HepG2 (cell line): Measurements from ENCODE around the gene AWAT2. TPM values are rescaled to one million over a fixed set of nuclear protein-coding genes. Genes with fewer than 3 reads are reported as not detected.

Source experiments
- ATAC-seq: fragments of 200-7000 bp; cut with Tn5 transposase; 3 replicates; pipeline ENCODE4 v1.9.1; 2020; ENCODE audit warnings: mild to moderate bottlenecking, moderate library complexity
- BruUV-seq: library from RNA; stranded (reverse); fragments of 400-500 nt; replicated peaks from 2 replicates; lab custom pipeline; 2021; lab: Mats Ljungman, UMichigan
- CTCF ChIA-PET: fragments of 300-600 bp; formaldehyde crosslinking; extraction: SDS; loops from one replicate; lab custom pipeline; 2021; ENCODE audit warnings: low total read pairs, inconsistent platforms, low intra/inter-chr PET ratio; lab: Yijun Ruan, JAX
- POLR2A ChIA-PET: fragments of 350-600 bp; sonication (Branson Sonifier 250); formaldehyde crosslinking; loops from one replicate; lab custom pipeline; 2020; ENCODE audit warnings: antibody characterized with exemption, inconsistent platforms; lab: Yijun Ruan, JAX
- DNase-seq: peaks from one replicate; pipeline ENCODE4 v3.0.0-alpha.2; 2015; ENCODE audit warnings: low spot score
- FAIRE-seq: peaks from 3 replicates; lab custom pipeline; 2011; peaks lifted over from hg19 to GRCh38; lab: Jason Lieb, UNC
- H2AFZ ChIP-seq: one replicate; pipeline ENCODE4 v1.6.1; 2011; ENCODE audit warnings: low read length, inconsistent platforms
- H3K27ac ChIP-seq: fragments of 300-600 bp; 3 replicates; pipeline ENCODE4 v1.8.0; 2011; ENCODE audit warnings: mixed run types, mild to moderate bottlenecking, mixed read lengths, low read length, inconsistent platforms; ENCODE audit not compliant: insufficient read depth; ENCODE audit errors: extremely low read length
- H3K27me3 ChIP-seq, 2 experiments: fragments of 200-600 bp in 1 of 2; 2 replicates in 1 of 2; 3 replicates in 1 of 2; pipeline versions ENCODE4 v1.6.0 to v1.8.0; 2011; ENCODE audit warnings: low read length in 2 of 2, mild to moderate bottlenecking in 2 of 2, moderate library complexity in 2 of 2, inconsistent platforms in 1 of 2; ENCODE audit not compliant: insufficient read depth in 2 of 2, control insufficient read depth in 1 of 2
- H3K36me3 ChIP-seq, 2 experiments: fragments of 200-600 bp in 1 of 2; replicated peaks in 1 of 2; 2 replicates in 1 of 2; 3 replicates in 1 of 2; pipeline versions ENCODE4 v1.5.1 to v1.8.0; 2011; ENCODE audit warnings: low read length in 2 of 2, inconsistent platforms in 1 of 2; ENCODE audit not compliant: insufficient read depth in 2 of 2, control insufficient read depth in 1 of 2
- H3K4me1 ChIP-seq: 2 replicates; pipeline ENCODE4 v1.5.1; 2012; ENCODE audit warnings: low read length, inconsistent platforms; ENCODE audit not compliant: insufficient read depth
- H3K4me2 ChIP-seq: 2 replicates; pipeline ENCODE4 v1.6.0; 2011; ENCODE audit warnings: low read depth, low read length, inconsistent platforms
- H3K4me3 ChIP-seq, 3 experiments: fragments of 200-600 bp in 1 of 3; sonication (generic), shearing (Covaris generic) in 1 of 3; replicated peaks in 1 of 3; 2 replicates each; pipeline ENCODE4 v1.5.1; 2011 to 2016; ENCODE audit warnings: low read length in 3 of 3, inconsistent platforms in 2 of 3, low read depth in 2 of 3, mild to moderate bottlenecking in 2 of 3, control low read depth in 1 of 3, mixed read lengths in 1 of 3; ENCODE audit not compliant: insufficient read depth in 1 of 3
- H3K79me2 ChIP-seq: one replicate; pipeline ENCODE4 v1.6.1; 2011; ENCODE audit warnings: low read length, inconsistent platforms; ENCODE audit not compliant: insufficient read depth
- H3K9ac ChIP-seq: 2 replicates; pipeline ENCODE4 v1.6.0; 2011; ENCODE audit warnings: mild to moderate bottlenecking, low read depth, low read length, inconsistent platforms; ENCODE audit not compliant: insufficient read depth
- H3K9me3 ChIP-seq: 2 replicates; pipeline ENCODE4 v1.5.1; 2012; ENCODE audit warnings: mild to moderate bottlenecking, low read length
- H4K20me1 ChIP-seq: 2 replicates; pipeline ENCODE4 v1.6.0; 2011; ENCODE audit warnings: inconsistent platforms, mild to moderate bottlenecking, low read length, moderate library complexity; ENCODE audit not compliant: insufficient read depth
- GATA4 ChIP-seq: sonication (generic); IDR thresholded peaks from 2 replicates; pipeline ENCODE4 v1.6.1; 2016; ENCODE audit warnings: antibody characterized with exemption, low read depth, borderline replicate concordance
- HNRNPH1 ChIP-seq: fragments of 200-400 bp; formaldehyde crosslinking; optimal IDR thresholded peaks from 2 replicates; pipeline ENCODE3; 2017; ENCODE audit warnings: mild to moderate bottlenecking, low read depth, low read length
- MAFF ChIP-seq: IDR thresholded peaks from 2 replicates; pipeline ENCODE4 v1.6.1; 2011; ENCODE audit warnings: low read depth, low read length, improper control_type of control experiment
- MAFK ChIP-seq, 2 experiments: IDR thresholded peaks in 1 of 2; conservative IDR thresholded peaks in 1 of 2; 2 replicates each; pipeline ENCODE4 v1.6.1; 2011; ENCODE audit warnings: improper control_type of control experiment in 2 of 2, low read length in 2 of 2
- MXI1 ChIP-seq: IDR thresholded peaks from 3 replicates; pipeline ENCODE4 v1.6.1; 2012; ENCODE audit warnings: low read depth, low read length, inconsistent platforms, borderline replicate concordance
- NCOA1 ChIP-seq: sonication (generic); formaldehyde crosslinking; IDR thresholded peaks from 2 replicates; pipeline ENCODE4 v1.9.0; 2021; ENCODE audit warnings: missing genetic modification reagents
- NFE2L2 ChIP-seq: fragments of 150-350 bp; IDR thresholded peaks from 2 replicates; pipeline ENCODE4 v1.6.1; 2014; ENCODE audit warnings: low read length
- THAP11 ChIP-seq: IDR thresholded peaks from 2 replicates; pipeline ENCODE4 v1.6.1; 2016; ENCODE audit warnings: missing biosample characterization, missing genetic modification reagents
- ZBTB7B ChIP-seq: sonication (generic); formaldehyde crosslinking; IDR thresholded peaks from 2 replicates; pipeline ENCODE4 v1.4.0; 2020; ENCODE audit warnings: missing genetic modification reagents
- ZFP62 ChIP-seq: sonication (generic); formaldehyde crosslinking; IDR thresholded peaks from 2 replicates; pipeline ENCODE4 v1.4.0; 2020; ENCODE audit warnings: missing genetic modification reagents
- ZNF260 ChIP-seq: sonication (generic); formaldehyde crosslinking; IDR thresholded peaks from 2 replicates; pipeline ENCODE4 v1.4.0; 2020; ENCODE audit warnings: missing genetic modification reagents, low read depth, mild to moderate bottlenecking, borderline replicate concordance
- ZNF773 ChIP-seq: sonication (generic); formaldehyde crosslinking; IDR thresholded peaks from 2 replicates; pipeline ENCODE4 v1.4.0; 2020; ENCODE audit warnings: missing genetic modification reagents, borderline replicate concordance
- ZNF777 ChIP-seq: sonication (generic); formaldehyde crosslinking; IDR thresholded peaks from 2 replicates; pipeline ENCODE4 v1.4.0; 2020; ENCODE audit warnings: missing genetic modification reagents
- WGBS: methylation state at CpG from one replicate; pipeline ENCODE4 v1.1.6; 2017; ENCODE audit warnings: low lambda C conversion rate; 5-methylcytosine and 5-hydroxymethylcytosine counted together
- in situ Hi-C: cut with HindIII; loops from 2 replicates; pipeline ENCODE4 v1.10.0; 2017; ENCODE audit warnings: low pct_unique_long_range_greater_than_20kb; ENCODE audit not compliant: extremely low pct_ligation_motif_present
- intact Hi-C: fragments of 100-400 bp; cut with micrococcal nuclease; formaldehyde crosslinking; loops from one replicate; pipeline ENCODE4 v1.10.0; 2022; ENCODE audit not compliant: unreplicated experiment
- polyA plus RNA-seq, 8 experiments: library from polyadenylated mRNA; depleted of rRNA in 3 of 8; stranded (reverse) in 7 of 8; unstranded in 1 of 8; fragments of >200 nt; fragmentation: Illumina TruSeq in 4 of 8; extraction: Trizol in 4 of 8; gene quantifications; 2 replicates each; pipeline versions ENCODE4 v1.2.1 to v1.2.3, GENCODE V29; 2011 to 2016; ENCODE audit warnings: low read depth in 4 of 8, missing spikeins in 1 of 8, mixed read lengths in 1 of 8; ENCODE audit not compliant: insufficient read depth in 1 of 8
- total RNA-seq, 5 experiments: library from RNA; depleted of rRNA; stranded (reverse); fragments of >200 nt; fragmentation: Illumina TruSeq; extraction: Trizol; gene quantifications; 2 replicates each; pipeline ENCODE4 v1.2.3, GENCODE V29; 2016; ENCODE audit warnings: low read depth in 1 of 5
- TF ChIP-seq, protein P1 (sequence below): sonication (generic); formaldehyde crosslinking; IDR thresholded peaks from 2 replicates; pipeline ENCODE4 v1.8.0; 2022; ENCODE audit warnings: mild to moderate bottlenecking, missing genetic modification reagents; ENCODE audit not compliant: insufficient replicate concordance
- TF ChIP-seq, protein P2 (sequence below): sonication (generic); formaldehyde crosslinking; IDR thresholded peaks from 2 replicates; pipeline ENCODE4 v1.5.0; 2020; ENCODE audit warnings: mild to moderate bottlenecking, missing genetic modification reagents
- TF ChIP-seq, protein P3 (sequence below): sonication (generic); formaldehyde crosslinking; IDR thresholded peaks from 2 replicates; pipeline ENCODE4 v1.8.1; 2023; ENCODE audit warnings: missing genetic modification reagents, inconsistent platforms, borderline replicate concordance
- TF ChIP-seq, protein P4 (sequence below): sonication (generic); formaldehyde crosslinking; IDR thresholded peaks from 2 replicates; pipeline ENCODE4 v1.8.0; 2022; ENCODE audit warnings: mild to moderate bottlenecking, missing genetic modification reagents, borderline replicate concordance

The AWAT2 gene
- total and polyA plus RNA-seq, 2 of the 13 experiments (the other 11 are each of a cell fraction or from before 2014, with no cell fraction given): not detected

DNA sequence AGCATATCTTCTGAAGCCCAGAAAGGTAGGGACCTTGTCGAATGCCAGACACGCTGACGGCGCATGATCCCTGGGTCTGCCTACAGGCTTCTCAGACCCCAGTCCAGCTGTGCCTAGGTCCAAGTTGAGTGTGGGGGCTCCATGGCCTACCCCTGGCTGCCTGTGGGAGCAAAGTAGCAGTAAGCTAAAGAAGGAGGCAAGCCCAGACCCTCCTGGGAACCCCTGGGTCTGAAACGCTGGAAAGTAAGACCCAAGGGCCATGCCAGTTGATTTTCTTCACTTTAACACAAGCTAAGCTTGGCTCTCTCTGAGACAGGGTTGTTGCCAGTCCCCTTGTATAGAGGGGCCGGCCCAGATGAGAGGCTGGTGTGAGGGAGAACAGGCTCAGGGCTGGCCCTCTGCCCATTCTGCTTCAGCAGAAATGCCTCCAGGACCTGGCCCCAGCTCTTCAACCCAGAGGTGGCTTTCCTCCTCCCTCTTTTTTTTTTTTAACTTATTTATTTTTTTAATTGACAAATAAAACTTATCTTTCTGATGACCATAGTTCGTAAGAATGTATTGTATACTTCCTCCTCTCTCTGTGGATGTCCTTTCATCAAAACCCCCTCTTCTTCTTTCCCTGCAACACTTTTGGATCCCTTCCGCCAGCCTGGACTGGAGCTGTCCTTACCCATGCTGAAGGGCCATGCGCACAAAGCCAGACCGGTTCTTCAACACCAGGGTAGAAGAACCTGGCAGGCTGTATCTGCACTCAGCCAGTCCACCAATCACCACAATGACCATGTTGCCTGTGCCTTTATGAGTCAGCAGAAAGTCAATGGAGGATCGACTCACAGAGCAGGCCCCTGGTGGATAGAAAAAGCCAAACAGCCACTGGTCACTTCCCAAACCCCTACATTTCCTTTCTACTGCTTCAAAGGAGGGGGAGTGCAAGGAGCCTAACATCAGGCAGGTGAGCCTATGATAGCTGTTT lies 7.1 kb downstream of the AWAT2 start:
- Histone ChIP-seq H3K9ac (no peak overlapping the region), H3K36me3 (no peaks in the 10 kb centered on the region), H3K9me3 (no peaks in the 10 kb centered on the region), H4K20me1 (no peaks in the 10 kb centered on the region), H3K4me2 (no peak overlapping the region), H2AFZ (no peak overlapping the region), H3K27me3 (no peaks in the 10 kb centered on the region), H3K79me2 (no peaks in the 10 kb centered on the region), H3K27ac (no peak overlapping the region), H3K4me1 (peaks cover 15% of the 10 kb centered on the region), H3K4me3 (no peak overlapping the region)
- WGBS: 83% methylated on average over 5 of the region's 11 CpGs
- no peak for FAIRE-seq
- no TSS peak for BruUV-seq
- peak; percentile 18 for DNase-seq
- intact Hi-C loops (no loop called here), in situ Hi-C loops (no loop called here)
- CTCF ChIA-PET: no interaction called here
- peak; percentile 73 for ATAC-seq
- POLR2A ChIA-PET: no interaction called here
- TF ChIP-seq NCOA1 (CRISPR knock-in tag): no peak
- TF ChIP-seq GATA4: no peak
- TF ChIP-seq, protein P1, sequence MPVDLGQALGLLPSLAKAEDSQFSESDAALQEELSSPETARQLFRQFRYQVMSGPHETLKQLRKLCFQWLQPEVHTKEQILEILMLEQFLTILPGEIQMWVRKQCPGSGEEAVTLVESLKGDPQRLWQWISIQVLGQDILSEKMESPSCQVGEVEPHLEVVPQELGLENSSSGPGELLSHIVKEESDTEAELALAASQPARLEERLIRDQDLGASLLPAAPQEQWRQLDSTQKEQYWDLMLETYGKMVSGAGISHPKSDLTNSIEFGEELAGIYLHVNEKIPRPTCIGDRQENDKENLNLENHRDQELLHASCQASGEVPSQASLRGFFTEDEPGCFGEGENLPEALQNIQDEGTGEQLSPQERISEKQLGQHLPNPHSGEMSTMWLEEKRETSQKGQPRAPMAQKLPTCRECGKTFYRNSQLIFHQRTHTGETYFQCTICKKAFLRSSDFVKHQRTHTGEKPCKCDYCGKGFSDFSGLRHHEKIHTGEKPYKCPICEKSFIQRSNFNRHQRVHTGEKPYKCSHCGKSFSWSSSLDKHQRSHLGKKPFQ (CRISPR knock-in tag): no peak
- no peak for TF ChIP-seq THAP11 (CRISPR knock-in tag)
- TF ChIP-seq MXI1: no peak
- TF ChIP-seq ZBTB7B: no peak
- peak; percentile 45 to 53 for TF ChIP-seq MAFK (conservative IDR thresholded peaks at IDR 0.05 in 1 of 2, IDR thresholded peaks at IDR 0.05 in 1 of 2; ENCODE audit: low read length in 2 of 2)
- TF ChIP-seq, protein P2, sequence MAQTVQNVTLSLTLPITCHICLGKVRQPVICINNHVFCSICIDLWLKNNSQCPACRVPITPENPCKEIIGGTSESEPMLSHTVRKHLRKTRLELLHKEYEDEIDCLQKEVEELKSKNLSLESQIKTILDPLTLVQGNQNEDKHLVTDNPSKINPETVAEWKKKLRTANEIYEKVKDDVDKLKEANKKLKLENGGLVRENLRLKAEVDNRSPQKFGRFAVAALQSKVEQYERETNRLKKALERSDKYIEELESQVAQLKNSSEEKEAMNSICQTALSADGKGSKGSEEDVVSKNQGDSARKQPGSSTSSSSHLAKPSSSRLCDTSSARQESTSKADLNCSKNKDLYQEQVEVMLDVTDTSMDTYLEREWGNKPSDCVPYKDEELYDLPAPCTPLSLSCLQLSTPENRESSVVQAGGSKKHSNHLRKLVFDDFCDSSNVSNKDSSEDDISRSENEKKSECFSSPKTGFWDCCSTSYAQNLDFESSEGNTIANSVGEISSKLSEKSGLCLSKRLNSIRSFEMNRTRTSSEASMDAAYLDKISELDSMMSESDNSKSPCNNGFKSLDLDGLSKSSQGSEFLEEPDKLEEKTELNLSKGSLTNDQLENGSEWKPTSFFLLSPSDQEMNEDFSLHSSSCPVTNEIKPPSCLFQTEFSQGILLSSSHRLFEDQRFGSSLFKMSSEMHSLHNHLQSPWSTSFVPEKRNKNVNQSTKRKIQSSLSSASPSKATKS: no peak
- TF ChIP-seq, protein P3, sequence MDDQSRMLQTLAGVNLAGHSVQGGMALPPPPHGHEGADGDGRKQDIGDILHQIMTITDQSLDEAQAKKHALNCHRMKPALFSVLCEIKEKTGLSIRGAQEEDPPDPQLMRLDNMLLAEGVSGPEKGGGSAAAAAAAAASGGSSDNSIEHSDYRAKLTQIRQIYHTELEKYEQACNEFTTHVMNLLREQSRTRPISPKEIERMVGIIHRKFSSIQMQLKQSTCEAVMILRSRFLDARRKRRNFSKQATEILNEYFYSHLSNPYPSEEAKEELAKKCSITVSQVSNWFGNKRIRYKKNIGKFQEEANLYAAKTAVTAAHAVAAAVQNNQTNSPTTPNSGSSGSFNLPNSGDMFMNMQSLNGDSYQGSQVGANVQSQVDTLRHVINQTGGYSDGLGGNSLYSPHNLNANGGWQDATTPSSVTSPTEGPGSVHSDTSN (CRISPR knock-in tag): no peak
- TF ChIP-seq HNRNPH1: no peak
- TF ChIP-seq ZNF260 (CRISPR knock-in tag): no peak
- TF ChIP-seq MAFF: peak; percentile 45; the same call in 1 of the 2 replicates
- peak; percentile 70; the same call in 1 of the 2 replicates for TF ChIP-seq NFE2L2
- no peak for TF ChIP-seq ZNF777 (CRISPR knock-in tag)
- no peak for TF ChIP-seq ZFP62 (CRISPR knock-in tag)
- TF ChIP-seq, protein P4, sequence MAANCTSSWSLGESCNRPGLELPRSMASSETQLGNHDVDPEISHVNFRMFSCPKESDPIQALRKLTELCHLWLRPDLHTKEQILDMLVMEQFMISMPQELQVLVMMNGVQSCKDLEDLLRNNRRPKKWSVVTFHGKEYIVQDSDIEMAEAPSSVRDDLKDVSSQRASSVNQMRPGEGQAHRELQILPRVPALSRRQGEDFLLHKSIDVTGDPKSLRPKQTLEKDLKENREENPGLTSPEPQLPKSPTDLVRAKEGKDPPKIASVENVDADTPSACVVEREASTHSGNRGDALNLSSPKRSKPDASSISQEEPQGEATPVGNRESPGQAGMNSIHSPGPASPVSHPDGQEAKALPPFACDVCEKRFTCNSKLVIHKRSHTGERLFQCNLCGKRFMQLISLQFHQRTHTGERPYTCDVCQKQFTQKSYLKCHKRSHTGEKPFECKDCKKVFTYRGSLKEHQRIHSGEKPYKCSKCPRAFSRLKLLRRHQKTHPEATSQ: no peak
- TF ChIP-seq ZNF773 (CRISPR knock-in tag): no peak
